HG03558 (cell line): Measurements from ENCODE around the gene KRTAP17-1.
"Not testable (repeated sequence)": the region's sequence is repeated elsewhere in the genome, so short reads cannot be mapped to it uniquely, and the experiment has no call there.

Source experiments
- ATAC-seq: cut with Tn5 transposase; IDR thresholded peaks from one replicate; pipeline ENCODE4 v1.9.1; 2021; ENCODE audit warnings: moderate number of reproducible peaks; ENCODE audit not compliant: unreplicated experiment; ENCODE audit errors: extremely low read depth

KRTAP17-1 gene

GRCh38 chr17:41315204-41315794 lies at the start of gene KRTAP17-1:
TSS of gene KRTAP17-1 (minus strand) at chr17:41315710. CDS start at chr17:41315650, 60 bp downstream.
- ATAC-seq = no peak

DNA sequence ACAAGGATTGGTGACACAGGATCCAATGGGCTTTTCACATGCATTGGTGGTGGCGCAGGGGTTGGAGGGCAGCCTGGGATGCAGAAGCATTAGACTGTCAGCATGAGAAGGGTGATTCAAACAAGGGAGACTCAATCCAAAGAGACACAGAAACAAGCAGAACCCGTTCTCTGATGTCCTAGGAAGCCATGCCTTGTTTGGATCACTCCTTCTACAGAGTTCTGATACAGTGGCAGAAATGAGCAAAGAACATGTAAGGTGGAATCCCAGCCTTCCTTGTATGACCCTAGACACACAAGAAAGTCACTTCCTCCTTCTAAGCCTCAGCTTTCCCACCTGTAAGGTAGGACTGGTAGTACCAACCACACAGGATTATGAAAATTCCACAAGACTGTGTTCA lies 48.4 kb upstream of the KRTAP17-1 start:
- no peak for ATAC-seq

- no peak for ATAC-seq
These were observed 44.9 kb upstream of the KRTAP17-1 start for GRCh38 chr17:41360296-41360995.

- ATAC-seq = no peak
These were observed 39.0 kb upstream of the KRTAP17-1 start for GRCh38 chr17:41354536-41354935.

GRCh38 chr17:41352597-41353366 lies 37.3 kb upstream of the KRTAP17-1 start:
- ATAC-seq = no peak

DNA sequence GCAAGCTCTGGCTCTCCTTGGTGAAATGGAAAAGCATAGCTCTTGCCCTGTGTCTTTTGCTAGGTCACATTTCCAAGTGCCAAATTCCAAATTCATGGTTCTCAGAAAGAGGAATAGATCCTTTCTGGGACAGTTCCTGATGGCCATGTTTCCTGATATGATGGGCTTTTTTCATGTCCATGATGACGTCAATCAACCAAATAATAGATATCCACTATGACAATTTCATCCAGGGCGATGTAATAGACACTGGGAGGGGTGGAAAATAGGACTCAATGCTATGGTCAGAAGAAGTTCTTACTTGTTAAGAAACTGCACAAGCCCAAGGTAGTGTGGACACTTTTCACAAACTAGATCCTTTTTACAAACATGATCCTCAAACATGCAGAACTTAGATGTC lies 35.7 kb upstream of the KRTAP17-1 start:
- no peak for ATAC-seq

DNA sequence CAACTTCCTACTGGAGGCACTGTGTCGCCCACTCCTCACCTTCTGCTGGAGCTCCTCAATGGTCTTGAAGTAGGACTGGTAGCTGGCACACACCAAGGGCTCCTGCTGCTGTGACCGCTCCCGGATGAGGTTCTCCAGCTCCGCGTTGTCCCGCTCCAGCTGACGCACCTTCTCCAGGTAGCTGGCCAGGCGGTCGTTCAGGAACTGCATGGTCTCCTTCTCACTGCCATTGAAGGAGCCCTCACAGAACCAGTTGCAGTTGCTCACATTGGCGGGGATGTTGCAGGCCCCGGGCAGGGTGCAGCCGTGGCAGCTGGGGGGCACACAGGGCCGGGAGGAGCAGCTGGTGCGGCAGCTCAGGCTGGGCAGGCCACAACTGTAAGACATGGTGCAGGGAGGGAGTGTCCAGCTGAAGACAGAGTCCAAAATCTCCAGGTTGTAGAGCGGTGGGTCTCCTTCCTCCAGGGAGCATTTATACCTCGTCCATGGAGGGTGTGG lies 34.9 kb upstream of the KRTAP17-1 start, which contains the start of gene KRT33A:
Gene KRT33A (minus strand): TSS at position 448 of the 498 bp plus-strand sequence. CDS start 61 bp downstream, at position 387.
- not testable (repeated sequence) for ATAC-seq

DNA sequence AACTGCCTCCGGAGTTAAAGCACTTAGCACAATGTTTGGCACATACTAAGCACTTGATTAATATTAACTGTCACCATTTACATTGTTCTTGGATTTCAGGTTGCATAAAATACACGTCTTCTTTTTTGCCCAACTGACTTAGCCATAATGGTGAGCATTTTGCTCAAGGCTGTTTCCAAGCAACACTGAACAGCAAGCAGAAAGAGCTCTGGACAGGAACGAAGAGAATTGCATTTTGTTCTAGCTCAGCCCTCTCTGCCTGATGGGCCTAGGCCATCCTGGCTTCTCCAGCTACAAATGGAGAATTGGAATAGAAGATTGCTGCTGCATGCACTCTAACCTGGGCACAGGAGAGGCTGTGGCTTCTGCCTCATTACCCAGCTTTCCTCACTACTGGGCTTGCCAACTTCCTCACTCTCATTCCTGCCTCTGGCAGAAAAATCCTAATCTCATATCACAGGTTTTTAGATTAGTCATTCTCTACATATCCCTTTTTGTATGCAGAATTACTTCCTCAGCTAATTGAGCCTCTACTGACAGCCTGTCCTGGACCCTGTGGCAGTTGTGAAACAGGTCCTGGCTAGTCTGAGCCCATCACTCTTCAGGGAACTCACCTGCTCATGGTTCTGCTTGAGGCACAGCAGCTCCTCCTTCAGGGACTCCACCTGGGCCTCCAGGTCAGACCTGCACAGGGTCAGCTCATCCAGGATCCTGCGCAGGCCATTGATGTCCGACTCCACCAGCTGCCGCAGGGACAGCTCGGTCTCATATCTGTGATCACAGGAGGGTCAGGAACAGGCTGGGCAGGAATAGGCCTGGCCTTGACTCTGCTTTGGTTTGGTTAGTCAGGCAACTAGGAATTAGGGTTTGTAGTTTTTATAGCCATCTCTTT lies 32.6 kb upstream of the KRTAP17-1 start:
- no peak for ATAC-seq

GRCh38 chr17:41346421-41346820 lies 30.9 kb upstream of the KRTAP17-1 start:
- ATAC-seq = not testable (repeated sequence)

GRCh38 chr17:41345992-41346391 lies 30.5 kb upstream of the KRTAP17-1 start:
- ATAC-seq = no peak

- ATAC-seq = no peak
These were observed 27.5 kb upstream of the KRTAP17-1 start for GRCh38 chr17:41343029-41343428.

DNA sequence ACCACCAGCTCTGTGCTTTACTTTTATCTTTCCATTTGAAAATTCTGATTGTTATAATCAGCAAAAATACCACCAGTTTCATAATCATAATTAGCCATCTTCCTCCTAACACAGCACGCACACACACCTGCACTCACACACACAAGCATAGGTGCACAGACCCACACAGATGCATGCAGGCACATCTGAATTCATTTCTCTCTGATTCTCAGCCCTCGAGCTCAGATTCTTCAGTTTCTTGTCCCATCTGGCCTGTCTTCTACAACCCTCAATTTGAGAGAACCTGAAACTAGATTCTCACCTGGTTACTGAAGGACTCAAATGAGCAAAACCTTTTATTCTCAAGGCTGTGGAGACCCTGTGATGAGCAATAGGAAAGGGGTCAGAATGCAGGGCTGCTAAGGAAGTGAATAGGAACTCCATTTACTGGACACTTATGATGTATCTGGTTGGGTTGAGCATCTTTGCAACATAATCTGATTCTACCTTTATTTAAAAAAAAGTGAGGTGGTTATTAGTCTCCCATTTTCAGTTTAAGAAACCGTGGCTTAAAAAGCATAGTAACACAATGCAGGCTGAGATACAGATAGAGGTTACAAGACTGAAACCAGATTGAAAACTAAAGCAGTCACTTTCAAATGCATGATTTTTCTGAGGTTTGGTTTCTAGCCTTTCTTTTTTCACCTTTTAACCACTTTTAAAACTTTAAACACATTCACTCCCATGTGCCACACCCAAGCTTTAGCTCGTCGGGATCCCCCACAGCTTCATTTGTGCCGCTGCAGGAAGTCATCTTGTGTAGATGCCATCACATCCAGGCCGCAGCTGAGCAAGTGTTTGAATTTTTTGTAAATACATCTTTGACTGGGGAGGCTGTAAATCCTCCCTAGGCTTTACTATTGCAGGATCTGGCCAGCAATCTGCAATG lies 25.7 kb upstream of the KRTAP17-1 start:
- ATAC-seq = no peak

- no peak for ATAC-seq
These were observed 25.0 kb upstream of the KRTAP17-1 start for GRCh38 chr17:41340494-41340893.

DNA sequence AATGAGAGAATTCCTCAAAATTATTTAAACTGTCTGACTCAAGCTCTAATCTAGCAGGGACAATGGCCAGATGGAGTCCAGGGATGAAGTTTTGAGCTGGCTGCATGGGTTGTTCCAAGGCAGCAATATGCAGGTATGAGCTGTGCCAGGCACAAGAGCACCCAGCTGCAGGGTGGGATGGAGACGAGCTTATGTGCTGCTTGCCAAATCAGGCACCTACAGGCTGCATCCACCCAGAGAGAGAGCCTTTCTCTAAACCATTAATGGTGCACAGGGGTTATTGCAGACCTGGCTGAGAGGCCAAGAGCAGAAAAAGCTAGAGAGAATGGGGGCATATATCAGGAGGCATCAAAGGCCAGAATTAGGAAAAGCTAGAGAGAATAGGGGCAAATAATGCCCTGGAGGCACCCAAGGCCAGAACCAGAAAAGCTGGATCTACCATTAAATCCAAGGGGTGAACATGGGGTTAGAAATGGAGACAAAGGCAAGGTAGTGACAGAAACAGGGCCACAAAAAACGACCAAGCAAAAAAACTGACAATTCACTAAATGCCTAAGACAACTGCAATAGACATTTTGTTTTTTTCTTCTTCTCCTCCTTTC lies 24.2 kb upstream of the KRTAP17-1 start:
- ATAC-seq = no peak

- ATAC-seq = no peak
These were observed 23.5 kb upstream of the KRTAP17-1 start for GRCh38 chr17:41338961-41339485.

- no peak for ATAC-seq
These were observed 20.2 kb upstream of the KRTAP17-1 start for GRCh38 chr17:41335747-41336146.

- no peak for ATAC-seq
These were observed 19.1 kb upstream of the KRTAP17-1 start for GRCh38 chr17:41334385-41335305.
